ENCODE data around the gene UBE2D2. TPM values are rescaled to one million over a fixed set of nuclear protein-coding genes. Genes with fewer than 3 reads are reported as not detected.

UBE2D2 gene
- total and polyA plus RNA-seq, 11 donors: 84.6 to 148 (median 128) TPM

GRCh38 chr5:139631520-139632165 is 70.5 kb downstream of the UBE2D2 start:
- Histone ChIP-seq H3K27me3 (no peaks in the 10 kb centered on the region), H3K9me3 (no peaks in the 10 kb centered on the region), H3K4me3 (no peak overlapping the region), H3K36me3 (peaks cover 0 to 54% (median 38%) of the 10 kb centered on the region in 9 donors), H3K27ac (no peak overlapping the region), H3K4me1 (peaks cover 7 to 24% (median 15%) of the 10 kb centered on the region in 12 donors)
- DNase-seq: no peak
- no peak for TF ChIP-seq POLR2A (IDR thresholded peaks at IDR 0.05)
- TF ChIP-seq, protein P1, sequence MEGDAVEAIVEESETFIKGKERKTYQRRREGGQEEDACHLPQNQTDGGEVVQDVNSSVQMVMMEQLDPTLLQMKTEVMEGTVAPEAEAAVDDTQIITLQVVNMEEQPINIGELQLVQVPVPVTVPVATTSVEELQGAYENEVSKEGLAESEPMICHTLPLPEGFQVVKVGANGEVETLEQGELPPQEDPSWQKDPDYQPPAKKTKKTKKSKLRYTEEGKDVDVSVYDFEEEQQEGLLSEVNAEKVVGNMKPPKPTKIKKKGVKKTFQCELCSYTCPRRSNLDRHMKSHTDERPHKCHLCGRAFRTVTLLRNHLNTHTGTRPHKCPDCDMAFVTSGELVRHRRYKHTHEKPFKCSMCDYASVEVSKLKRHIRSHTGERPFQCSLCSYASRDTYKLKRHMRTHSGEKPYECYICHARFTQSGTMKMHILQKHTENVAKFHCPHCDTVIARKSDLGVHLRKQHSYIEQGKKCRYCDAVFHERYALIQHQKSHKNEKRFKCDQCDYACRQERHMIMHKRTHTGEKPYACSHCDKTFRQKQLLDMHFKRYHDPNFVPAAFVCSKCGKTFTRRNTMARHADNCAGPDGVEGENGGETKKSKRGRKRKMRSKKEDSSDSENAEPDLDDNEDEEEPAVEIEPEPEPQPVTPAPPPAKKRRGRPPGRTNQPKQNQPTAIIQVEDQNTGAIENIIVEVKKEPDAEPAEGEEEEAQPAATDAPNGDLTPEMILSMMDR (IDR thresholded peaks at IDR 0.05): no peak
- no peak for ATAC-seq
- intact Hi-C loops (cut with DNase I): loop anchor here in 6 of 10 donors (2.0 to 10.0 kb wide), 6 partner anchors 59 to 523 kb away; no protein-coding TSS in a partner anchor
- 77 to 87% (median 84%) methylated on average over 3 of the region's 3 CpGs for WGBS, 4 donors

DNA sequence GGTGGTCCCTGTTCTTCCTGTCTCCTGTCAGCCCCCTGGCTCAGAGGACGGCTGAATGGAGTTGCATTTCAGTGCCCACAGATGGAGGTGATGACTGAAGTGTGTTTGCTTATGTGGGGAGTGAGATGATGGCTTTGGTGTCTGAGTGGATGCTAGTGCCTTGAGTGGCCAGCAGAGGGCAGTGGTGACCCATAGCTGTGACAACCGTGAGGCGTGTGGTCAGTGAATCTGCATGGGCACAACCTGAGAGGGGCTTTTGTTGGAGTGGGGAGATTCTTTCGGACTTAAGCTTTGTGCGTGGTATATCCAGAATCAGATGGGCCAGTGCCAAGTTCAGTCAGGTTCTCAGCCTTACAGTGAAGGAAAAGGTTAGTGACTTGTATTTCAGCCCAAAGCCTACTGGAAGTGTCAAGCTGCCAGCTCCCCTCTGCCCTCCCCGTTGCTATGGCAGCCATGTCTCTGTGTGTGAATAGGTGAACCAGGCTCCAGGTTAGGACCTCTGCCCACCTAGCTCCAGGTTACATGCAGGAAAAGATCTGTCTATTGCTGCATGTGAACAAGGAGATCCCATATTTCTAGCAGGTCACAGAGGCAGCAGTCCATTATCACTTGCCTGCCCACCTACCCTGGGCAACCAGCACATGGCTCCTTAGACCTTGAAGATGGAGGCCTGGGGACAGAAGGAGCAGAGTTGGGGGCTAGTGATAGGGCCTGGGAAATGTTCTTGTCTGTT is 72.3 kb downstream of the UBE2D2 start:
- Histone ChIP-seq H3K27ac (no peak overlapping the region), H3K36me3 (peaks cover 0 to 36% (median 19%) of the 10 kb centered on the region in 9 donors), H3K9me3 (no peaks in the 10 kb centered on the region), H3K4me1 (peaks cover 12 to 39% (median 28%) of the 10 kb centered on the region in 12 donors), H3K27me3 (no peaks in the 10 kb centered on the region), H3K4me3 (no peak overlapping the region)
- intact Hi-C loops (cut with DNase I): loop anchor here (1.0 to 10.0 kb wide), 10 partner anchors 55 to 521 kb away; no protein-coding TSS in a partner anchor
- TF ChIP-seq, protein P1 (IDR thresholded peaks at IDR 0.05): peak; percentile 92 to 98 (median 97)
- TF ChIP-seq POLR2A (IDR thresholded peaks at IDR 0.05): no peak
- peak; percentile 9 to 30 (median 28) for ATAC-seq
- DNase-seq: peak in 3 of 5 donors; percentile 70 to 81 (median 71)
- 6 to 20% (median 11%) methylated on average over 6 of the region's 6 CpGs for WGBS, 4 donors

GRCh38 chr5:139634028-139634325 is 72.8 kb downstream of the UBE2D2 start:
- Histone ChIP-seq H3K36me3 (peaks cover 0 to 31% (median 14%) of the 10 kb centered on the region in 9 donors), H3K9me3 (no peaks in the 10 kb centered on the region), H3K27me3 (no peaks in the 10 kb centered on the region), H3K4me3 (no peak overlapping the region), H3K27ac (no peak overlapping the region), H3K4me1 (peaks cover 15 to 45% (median 33%) of the 10 kb centered on the region in 12 donors)
- DNase-seq (no peak), ATAC-seq (no peak)
- 80 to 100% (median 91%) methylated on average over 2 of the region's 2 CpGs for WGBS, 4 donors
- TF ChIP-seq POLR2A (IDR thresholded peaks at IDR 0.05): no peak
- TF ChIP-seq, protein P1 (IDR thresholded peaks at IDR 0.05): no peak
- intact Hi-C loops (cut with DNase I): loop anchor here in 7 of 10 donors (2.0 to 10.0 kb wide), 8 partner anchors 55 to 521 kb away; no protein-coding TSS in a partner anchor

DNA sequence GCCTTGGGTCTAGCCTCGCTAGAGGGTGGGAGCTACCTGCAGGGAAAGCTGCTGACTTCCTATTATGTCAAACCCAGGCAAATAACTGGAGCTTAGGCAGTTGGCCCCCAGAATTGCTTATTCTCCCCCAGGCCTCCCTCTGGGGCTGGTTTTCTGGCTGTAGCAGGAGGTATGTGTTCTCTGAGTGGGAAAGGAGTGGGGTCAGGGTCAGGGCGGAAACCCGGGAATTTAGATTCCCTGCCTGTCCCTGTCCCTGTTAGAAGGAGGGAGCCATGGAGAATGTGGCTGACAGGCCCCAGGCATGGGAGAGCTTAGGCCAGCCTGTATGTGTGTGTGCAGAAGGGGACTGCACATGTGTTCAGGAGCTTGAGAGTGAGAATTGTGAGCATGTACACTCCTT is 73.4 kb downstream of the UBE2D2 start:
- Histone ChIP-seq H3K4me1 (peaks cover 15 to 50% (median 38%) of the 10 kb centered on the region in 12 donors), H3K36me3 (peaks cover 0 to 25% (median 9%) of the 10 kb centered on the region in 9 donors), H3K4me3 (no peak overlapping the region), H3K27me3 (no peaks in the 10 kb centered on the region), H3K9me3 (no peaks in the 10 kb centered on the region), H3K27ac (no peak overlapping the region)
- WGBS, 4 donors: 84 to 91% (median 89%) methylated on average over 3 of the region's 3 CpGs
- TF ChIP-seq, protein P1 (IDR thresholded peaks at IDR 0.05): no peak
- TF ChIP-seq POLR2A (IDR thresholded peaks at IDR 0.05): no peak
- intact Hi-C loops (cut with DNase I): loop anchor here in 7 of 10 donors (2.0 to 10.0 kb wide), 8 partner anchors 54 to 520 kb away; no protein-coding TSS in a partner anchor
- DNase-seq (no peak), ATAC-seq (no peak)

Data from heart left ventricle (tissue), 16 donors.